Stimulated activated CD8-positive, alpha-beta memory T cell treated with anti-CD3 and anti-CD28 coated beads, Interleukin-7, amount 100 ng/mL, for 1 hour (primary cell): ENCODE data around the gene SARM1.

ENCODE experiments used
- DNase-seq, 2 donors: peaks; one replicate each; pipeline ENCODE4 v3.0.0-alpha.2; 2020; ENCODE audit warnings: low read depth in 2 of 2

SARM1 gene

DNA sequence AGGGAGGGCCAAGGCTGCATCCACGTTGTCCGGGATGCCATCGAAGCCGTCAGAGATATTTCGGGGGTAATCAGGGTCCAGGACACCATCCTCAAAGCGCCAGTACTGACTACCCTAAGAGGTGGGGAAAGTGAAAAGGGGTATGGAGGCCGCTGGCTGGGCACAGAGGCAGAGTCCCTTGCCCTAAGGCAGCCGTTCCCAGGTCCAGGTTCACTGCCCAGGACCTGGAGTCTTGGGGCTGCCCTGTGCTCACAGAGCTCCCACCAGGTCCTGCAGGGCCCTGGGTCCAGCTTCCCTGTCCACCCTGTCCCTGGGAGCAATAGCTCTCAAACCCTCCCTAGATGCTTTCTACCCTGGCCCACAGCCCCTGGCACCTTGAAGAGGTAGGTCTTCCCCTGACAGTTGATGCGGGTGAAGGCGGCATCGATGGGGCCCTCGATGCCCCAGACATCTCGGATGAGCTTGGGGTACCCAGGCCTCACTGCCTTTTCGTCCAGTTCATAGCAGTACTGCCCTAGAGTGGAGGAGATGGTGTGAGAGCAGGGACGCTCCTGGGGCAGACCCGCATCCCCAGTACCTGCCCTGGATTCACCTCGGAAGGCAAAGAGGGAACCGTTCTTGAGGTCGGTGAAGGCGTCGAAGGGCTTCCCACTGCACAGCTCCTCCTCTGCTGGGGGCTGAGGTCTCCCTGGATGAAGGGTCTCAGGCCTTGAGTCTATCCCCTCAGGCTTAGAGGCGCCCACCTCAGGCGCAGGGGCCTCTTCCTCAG is 2.4 kb upstream of the SARM1 start:
- no peak for DNase-seq

- no peak for DNase-seq
These were observed 1.8 kb upstream of the SARM1 start for GRCh38 chr17:28369684-28370034.

GRCh38 chr17:28370035-28370743 is 1.3 kb upstream of the SARM1 start, which contains the start of gene VTN:
Gene VTN, minus strand, starts transcription at chr17:28370307. Its CDS starts 104 bp downstream, at chr17:28370203.
- no peak for DNase-seq

GRCh38 chr17:28370744-28371103 is 770 bp upstream of the SARM1 start:
- no peak for DNase-seq

- DNase-seq = no peak
These were observed 880 bp downstream of the SARM1 start for GRCh38 chr17:28372203-28372944.

GRCh38 chr17:28372945-28373274 is 1.4 kb downstream of the SARM1 start:
- no peak for DNase-seq

GRCh38 chr17:28379814-28380801 is 8.6 kb downstream of the SARM1 start:
- DNase-seq = no peak

DNA sequence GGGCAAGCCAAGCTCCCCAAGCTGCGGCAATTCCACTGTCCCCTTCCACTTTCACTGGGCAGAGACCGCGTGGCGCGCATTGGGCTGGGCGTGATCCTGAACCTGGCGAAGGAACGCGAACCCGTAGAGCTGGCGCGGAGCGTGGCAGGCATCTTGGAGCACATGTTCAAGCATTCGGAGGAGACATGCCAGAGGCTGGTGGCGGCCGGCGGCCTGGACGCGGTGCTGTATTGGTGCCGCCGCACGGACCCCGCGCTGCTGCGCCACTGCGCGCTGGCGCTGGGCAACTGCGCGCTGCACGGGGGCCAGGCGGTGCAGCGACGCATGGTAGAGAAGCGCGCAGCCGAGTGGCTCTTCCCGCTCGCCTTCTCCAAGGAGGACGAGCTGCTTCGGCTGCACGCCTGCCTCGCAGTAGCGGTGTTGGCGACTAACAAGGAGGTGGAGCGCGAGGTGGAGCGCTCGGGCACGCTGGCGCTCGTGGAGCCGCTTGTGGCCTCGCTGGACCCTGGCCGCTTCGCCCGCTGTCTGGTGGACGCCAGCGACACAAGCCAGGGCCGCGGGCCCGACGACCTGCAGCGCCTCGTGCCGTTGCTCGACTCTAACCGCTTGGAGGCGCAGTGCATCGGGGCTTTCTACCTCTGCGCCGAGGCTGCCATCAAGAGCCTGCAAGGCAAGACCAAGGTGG is 9.8 kb downstream of the SARM1 start:
- no peak for DNase-seq

GRCh38 chr17:28384281-28385036 is 13.0 kb downstream of the SARM1 start:
- DNase-seq = no peak

DNA sequence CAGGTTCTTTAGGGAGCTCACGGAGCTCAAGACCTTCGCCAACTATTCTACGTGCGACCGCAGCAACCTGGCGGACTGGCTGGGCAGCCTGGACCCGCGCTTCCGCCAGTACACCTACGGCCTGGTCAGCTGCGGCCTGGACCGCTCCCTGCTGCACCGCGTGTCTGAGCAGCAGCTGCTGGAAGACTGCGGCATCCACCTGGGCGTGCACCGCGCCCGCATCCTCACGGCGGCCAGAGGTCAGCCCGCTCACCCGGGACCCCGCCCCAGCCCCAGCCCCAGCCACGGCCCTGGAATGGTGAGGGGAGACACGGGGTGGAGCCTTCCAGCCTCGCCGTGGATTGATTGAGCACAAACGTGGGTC is 13.5 kb downstream of the SARM1 start:
- DNase-seq = no peak

- DNase-seq = no peak
These were observed 13.9 kb downstream of the SARM1 start for GRCh38 chr17:28385406-28385805.

DNA sequence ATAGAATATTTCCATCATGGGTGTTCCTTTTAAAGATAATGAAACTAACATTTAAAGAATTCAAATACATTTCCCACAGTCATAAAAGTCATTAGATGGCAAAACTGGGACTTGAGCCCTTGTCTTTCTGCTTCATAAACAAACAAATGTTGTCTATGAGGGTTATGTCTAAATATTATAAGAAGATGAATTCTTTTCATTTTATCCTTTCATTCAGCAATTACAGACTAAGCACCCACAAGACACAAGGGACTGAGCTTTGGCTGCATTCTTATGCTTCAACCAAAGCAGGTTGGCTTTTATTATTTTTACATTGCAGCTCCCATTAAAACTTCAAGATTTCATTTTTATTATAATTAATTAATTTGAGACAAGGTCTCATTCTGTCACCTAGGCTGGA is 14.9 kb downstream of the SARM1 start:
- DNase-seq = no peak

DNA sequence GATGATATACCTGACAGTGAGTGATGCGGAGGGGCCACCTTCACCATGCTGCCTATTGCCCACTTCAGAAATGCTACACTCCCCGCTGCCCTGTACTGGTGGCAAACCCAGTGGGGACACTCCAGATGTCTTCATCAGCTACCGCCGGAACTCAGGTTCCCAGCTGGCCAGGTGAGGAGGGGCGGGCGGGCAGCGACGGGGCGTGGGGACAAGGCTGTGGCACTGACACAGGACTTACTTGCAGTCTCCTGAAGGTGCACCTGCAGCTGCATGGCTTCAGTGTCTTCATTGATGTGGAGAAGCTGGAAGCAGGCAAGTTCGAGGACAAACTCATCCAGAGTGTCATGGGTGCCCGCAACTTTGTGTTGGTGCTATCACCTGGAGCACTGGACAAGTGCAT is 16.6 kb downstream of the SARM1 start:
- DNase-seq = no peak

GRCh38 chr17:28390141-28390540 is 18.6 kb downstream of the SARM1 start:
- no peak for DNase-seq

- DNase-seq = no peak
These were observed 19.1 kb downstream of the SARM1 start for GRCh38 chr17:28390563-28390962.

DNA sequence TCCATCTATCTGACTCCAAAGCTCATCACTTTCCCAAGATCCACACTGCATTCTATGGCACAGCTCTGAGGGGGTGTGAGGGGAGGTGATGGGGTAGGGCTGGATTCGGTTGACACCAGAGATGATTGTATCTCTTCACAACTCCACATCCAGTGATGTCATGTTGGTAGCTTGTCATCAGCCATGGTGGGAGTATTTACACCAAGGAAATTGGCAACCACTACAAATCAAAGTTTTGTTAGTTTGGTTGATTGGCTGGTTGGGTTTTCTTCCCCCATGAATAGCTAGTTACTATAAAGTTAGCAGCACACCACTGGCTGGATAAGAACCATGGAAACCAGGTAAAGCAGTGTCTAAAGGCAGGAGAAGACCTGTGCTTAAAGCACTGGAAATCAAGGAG is 19.5 kb downstream of the SARM1 start:
- no peak for DNase-seq

GRCh38 chr17:28391401-28391800 is 19.9 kb downstream of the SARM1 start:
- no peak for DNase-seq

GRCh38 chr17:28392491-28392890 is 21.0 kb downstream of the SARM1 start:
- no peak for DNase-seq

DNA sequence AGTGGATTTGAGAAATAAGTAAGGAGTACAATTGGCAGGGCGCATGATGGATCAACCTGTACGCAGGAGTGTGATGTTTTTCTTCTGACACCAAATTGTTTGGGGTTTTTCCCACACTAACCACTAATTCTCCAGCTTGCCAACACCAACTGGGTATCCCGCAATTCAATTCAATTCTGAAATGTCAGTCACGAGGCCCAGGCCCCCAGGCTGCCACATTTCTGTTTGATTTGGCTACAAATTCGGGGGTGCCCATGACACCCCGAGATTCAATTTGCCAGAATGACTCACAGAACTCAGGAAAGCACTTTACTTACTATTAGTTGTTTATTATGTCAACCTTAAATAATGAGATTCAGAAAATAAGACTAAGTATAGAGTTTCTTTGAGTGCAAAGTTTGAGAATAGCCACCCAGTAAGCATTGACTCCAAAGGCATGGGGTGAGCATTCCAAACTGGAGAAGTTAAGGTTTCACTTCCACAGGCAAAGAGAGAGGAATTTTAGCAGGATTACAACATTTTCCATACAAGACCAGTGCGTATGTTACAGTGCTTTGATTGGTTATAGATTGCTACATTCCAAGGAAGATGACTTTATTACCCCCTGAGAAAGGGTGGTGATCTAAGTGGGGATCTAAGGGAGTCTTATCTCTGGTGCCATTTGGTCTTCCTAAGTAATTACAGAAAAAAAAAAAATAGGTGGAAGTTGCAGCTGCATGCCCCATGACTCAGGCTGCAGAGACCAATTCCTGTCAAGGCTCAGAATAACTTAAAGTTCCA is 23.0 kb downstream of the SARM1 start:
- DNase-seq = no peak

DNA sequence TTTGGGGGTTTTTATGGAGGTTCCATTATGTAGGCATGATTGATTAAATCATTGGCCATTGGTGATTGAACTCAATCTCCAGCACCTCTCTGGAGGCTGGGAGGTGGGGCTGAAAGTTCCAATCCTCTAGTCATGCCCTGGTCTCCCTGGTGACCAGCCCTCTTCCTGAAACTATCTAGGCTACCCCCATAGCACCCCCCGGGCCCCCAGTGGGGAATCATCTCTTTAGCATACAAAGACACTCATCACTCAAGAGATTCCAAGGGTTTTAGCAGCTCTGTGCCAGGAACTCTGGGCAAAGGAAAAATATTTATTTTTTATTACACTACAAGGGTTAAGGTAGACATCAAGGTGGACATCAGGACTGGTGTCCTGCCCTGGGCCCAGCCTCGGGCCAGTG is 23.9 kb downstream of the SARM1 start:
- DNase-seq = no peak
